IPS-20b (cell line): Measurements from ENCODE around the gene SRF.

Experiments used
- H3K27ac ChIP-seq: one replicate; pipeline ENCODE4 v1.5.1; 2013; ENCODE audit warnings: low read length
- H3K27me3 ChIP-seq: 2 replicates; pipeline ENCODE4 v1.6.1; 2013; ENCODE audit warnings: mild to moderate bottlenecking, low read length, inconsistent platforms; ENCODE audit not compliant: insufficient read depth
- H3K36me3 ChIP-seq: 2 replicates; pipeline ENCODE4 v1.6.1; 2013; ENCODE audit warnings: low read depth, mild to moderate bottlenecking, inconsistent platforms, low read length, moderate library complexity; ENCODE audit not compliant: insufficient read depth
- H3K4me1 ChIP-seq: 2 replicates; pipeline ENCODE4 v1.6.1; 2013; ENCODE audit warnings: mild to moderate bottlenecking, control low read depth, inconsistent platforms, low read length, moderate library complexity; ENCODE audit not compliant: insufficient read depth
- H3K4me3 ChIP-seq: 2 replicates; pipeline ENCODE4 v1.5.1; 2013; ENCODE audit warnings: mild to moderate bottlenecking, low read length, inconsistent platforms
- H3K9ac ChIP-seq: 2 replicates; pipeline ENCODE4 v1.6.1; 2013; ENCODE audit warnings: low read depth, mild to moderate bottlenecking, inconsistent platforms, low read length, moderate library complexity
- H3K9me3 ChIP-seq: 2 replicates; pipeline ENCODE4 v1.6.1; 2013; ENCODE audit warnings: mild to moderate bottlenecking, low read depth, low read length, inconsistent platforms; ENCODE audit not compliant: insufficient read depth

SRF gene

GRCh38 chr6:43150051-43150751 is 20.9 kb upstream of the SRF start:
- Histone ChIP-seq H3K4me1 (no peaks in the 10 kb centered on the region), H3K9ac (no peak overlapping the region), H3K4me3 (no peak overlapping the region), H3K36me3 (peaks cover 33% of the 10 kb centered on the region), H3K9me3 (no peaks in the 10 kb centered on the region), H3K27ac (no peak overlapping the region), H3K27me3 (no peaks in the 10 kb centered on the region)

DNA sequence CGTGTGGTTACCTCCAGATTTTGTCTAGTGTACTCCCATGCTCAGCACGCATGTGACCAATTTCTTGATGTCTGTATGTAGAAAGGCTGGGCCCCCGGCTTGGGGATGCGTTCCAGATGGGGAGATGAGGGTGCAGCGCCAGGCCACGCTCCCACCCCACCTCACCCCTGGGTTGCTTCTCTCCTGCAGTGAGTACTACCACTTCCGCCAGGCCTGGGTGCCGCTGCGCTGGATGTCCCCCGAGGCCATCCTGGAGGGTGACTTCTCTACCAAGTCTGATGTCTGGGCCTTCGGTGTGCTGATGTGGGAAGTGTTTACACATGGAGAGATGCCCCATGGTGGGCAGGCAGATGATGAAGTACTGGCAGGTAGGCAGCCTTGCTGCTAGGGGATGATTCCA is 11.5 kb upstream of the SRF start:
- Histone ChIP-seq H3K9ac (no peak overlapping the region), H3K36me3 (peaks cover 21% of the 10 kb centered on the region; the same call in 1 of the 2 replicates), H3K4me1 (no peaks in the 10 kb centered on the region), H3K27me3 (no peaks in the 10 kb centered on the region), H3K9me3 (no peaks in the 10 kb centered on the region), H3K27ac (no peak overlapping the region), H3K4me3 (no peak overlapping the region)

GRCh38 chr6:43163899-43164298 is 7.2 kb upstream of the SRF start:
- Histone ChIP-seq H3K9ac (no peak overlapping the region), H3K9me3 (no peaks in the 10 kb centered on the region), H3K27me3 (no peaks in the 10 kb centered on the region), H3K36me3 (peaks cover 21% of the 10 kb centered on the region; the same call in 1 of the 2 replicates), H3K27ac (no peak overlapping the region), H3K4me3 (no peak overlapping the region), H3K4me1 (no peaks in the 10 kb centered on the region)

GRCh38 chr6:43170417-43170930 is 595 bp upstream of the SRF start:
- H3K4me3 ChIP-seq: peak overlapping the region; percentile 91

DNA sequence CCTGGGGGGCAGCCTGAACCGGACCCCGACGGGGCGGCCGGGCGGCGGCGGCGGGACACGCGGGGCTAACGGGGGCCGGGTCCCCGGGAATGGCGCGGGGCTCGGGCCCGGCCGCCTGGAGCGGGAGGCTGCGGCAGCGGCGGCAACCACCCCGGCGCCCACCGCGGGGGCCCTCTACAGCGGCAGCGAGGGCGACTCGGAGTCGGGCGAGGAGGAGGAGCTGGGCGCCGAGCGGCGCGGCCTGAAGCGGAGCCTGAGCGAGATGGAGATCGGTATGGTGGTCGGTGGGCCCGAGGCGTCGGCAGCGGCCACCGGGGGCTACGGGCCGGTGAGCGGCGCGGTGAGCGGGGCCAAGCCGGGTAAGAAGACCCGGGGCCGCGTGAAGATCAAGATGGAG is 636 bp downstream of the SRF start:
- H3K27ac ChIP-seq: peak overlapping the region; percentile 58

More at GRCh38 chr6:43170417-43170930, 595 bp upstream of the SRF start:
- Histone ChIP-seq H3K27me3 (peaks cover 10% of the 10 kb centered on the region; the same call in 1 of the 2 replicates), H3K36me3 (peaks cover 16% of the 10 kb centered on the region), H3K27ac (peak overlapping the region; percentile 98), H3K9ac (peak overlapping the region; percentile 99), H3K9me3 (no peaks in the 10 kb centered on the region), H3K4me1 (peaks cover 19% of the 10 kb centered on the region)

DNA sequence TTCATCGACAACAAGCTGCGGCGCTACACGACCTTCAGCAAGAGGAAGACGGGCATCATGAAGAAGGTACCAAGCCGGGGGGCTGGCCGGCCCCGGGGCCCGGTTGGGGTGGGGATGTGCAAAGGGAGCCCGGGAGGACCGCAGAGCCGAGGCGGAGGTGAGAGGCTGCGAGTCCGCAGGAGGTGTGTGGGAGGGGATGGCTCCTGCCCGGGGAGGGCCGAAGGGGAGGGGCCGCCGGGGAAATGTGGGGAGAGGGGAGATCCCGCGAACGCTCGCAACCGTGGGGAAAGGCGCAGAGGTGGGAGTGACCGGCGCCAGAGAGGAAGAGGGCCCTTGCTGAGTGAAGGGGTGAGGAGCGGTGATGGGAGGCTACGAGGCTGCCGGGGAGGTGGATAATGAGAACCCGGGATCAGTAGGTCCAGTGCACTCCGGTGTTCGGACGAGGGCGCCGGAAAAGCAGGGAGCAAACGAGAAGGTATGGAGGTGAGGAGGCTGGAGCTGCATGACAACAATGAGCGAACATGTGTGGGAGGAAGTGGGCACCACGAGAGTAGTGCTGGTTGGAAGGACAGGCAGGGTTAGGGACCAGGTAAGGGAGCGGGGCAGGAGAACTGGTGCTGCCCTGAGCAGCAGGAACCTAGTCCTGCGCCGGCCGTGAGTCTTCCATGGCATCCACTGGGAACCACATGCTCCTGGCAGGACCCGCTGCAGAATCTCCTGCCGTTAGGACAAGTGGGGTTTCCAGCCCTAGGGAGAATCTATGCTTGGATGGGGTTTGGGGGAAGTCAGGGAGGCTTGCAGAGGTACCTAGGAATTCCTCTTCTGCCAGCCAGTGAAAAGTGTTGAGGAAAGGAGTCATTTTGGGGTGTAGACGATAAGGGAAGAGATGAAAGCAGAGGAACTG is 1.3 kb downstream of the SRF start:
- peak overlapping the region; percentile 93 for H3K9ac ChIP-seq
- peaks cover 33% of the 10 kb centered on the region for H3K36me3 ChIP-seq
- peaks cover 10% of the 10 kb centered on the region; the same call in 1 of the 2 replicates for H3K27me3 ChIP-seq
- peak overlapping the region; percentile 98 for H3K4me3 ChIP-seq
- H3K4me1 ChIP-seq: peaks cover 19% of the 10 kb centered on the region
- peak overlapping the region; percentile 58 for H3K27ac ChIP-seq
- no peaks in the 10 kb centered on the region for H3K9me3 ChIP-seq

More for the DNA sequence above, 636 bp downstream of the SRF start:
- H3K36me3 ChIP-seq: peaks cover 28% of the 10 kb centered on the region
- H3K9me3 ChIP-seq: no peaks in the 10 kb centered on the region
- H3K27me3 ChIP-seq: peaks cover 10% of the 10 kb centered on the region; the same call in 1 of the 2 replicates
- peak overlapping the region; percentile 98 for H3K4me3 ChIP-seq
- H3K9ac ChIP-seq: peak overlapping the region; percentile 93; the same call in 1 of the 2 replicates
- peaks cover 19% of the 10 kb centered on the region for H3K4me1 ChIP-seq

GRCh38 chr6:43173591-43174262 is 2.7 kb downstream of the SRF start:
- Histone ChIP-seq H3K4me3 (peak overlapping the region; percentile 98), H3K9ac (peak overlapping the region; percentile 93; the same call in 1 of the 2 replicates), H3K9me3 (no peaks in the 10 kb centered on the region), H3K27ac (peak overlapping the region; percentile 6), H3K27me3 (peaks cover 10% of the 10 kb centered on the region; the same call in 1 of the 2 replicates), H3K36me3 (peaks cover 43% of the 10 kb centered on the region), H3K4me1 (peaks cover 19% of the 10 kb centered on the region)

- H3K36me3 ChIP-seq: peaks cover 51% of the 10 kb centered on the region
- H3K27ac ChIP-seq: peak overlapping the region; percentile 6
- H3K4me3 ChIP-seq: peak overlapping the region; percentile 98
These were observed 3.4 kb downstream of the SRF start for GRCh38 chr6:43174263-43175112.

GRCh38 chr6:43175676-43176422 is 4.8 kb downstream of the SRF start:
- Histone ChIP-seq H3K9me3 (no peaks in the 10 kb centered on the region), H3K27me3 (peaks cover 10% of the 10 kb centered on the region; the same call in 1 of the 2 replicates), H3K4me1 (peaks cover 19% of the 10 kb centered on the region), H3K4me3 (no peak overlapping the region), H3K9ac (no peak overlapping the region), H3K36me3 (peaks cover 59% of the 10 kb centered on the region), H3K27ac (no peak overlapping the region)

More at GRCh38 chr6:43174263-43175112, 3.4 kb downstream of the SRF start:
- Histone ChIP-seq H3K27me3 (peaks cover 10% of the 10 kb centered on the region; the same call in 1 of the 2 replicates), H3K4me1 (peaks cover 19% of the 10 kb centered on the region), H3K9me3 (no peaks in the 10 kb centered on the region), H3K9ac (peak overlapping the region; percentile 93; the same call in 1 of the 2 replicates)

- peaks cover 21% of the 10 kb centered on the region for H3K4me1 ChIP-seq
- H3K27me3 ChIP-seq: peaks cover 10% of the 10 kb centered on the region; the same call in 1 of the 2 replicates
- no peak overlapping the region for H3K27ac ChIP-seq
- no peaks in the 10 kb centered on the region for H3K9me3 ChIP-seq
- H3K9ac ChIP-seq: no peak overlapping the region
- H3K4me3 ChIP-seq: no peak overlapping the region
- peaks cover 61% of the 10 kb centered on the region for H3K36me3 ChIP-seq
These were observed 5.3 kb downstream of the SRF start for GRCh38 chr6:43176423-43176786.
